ENCODE data around the gene MCRIP1.

MCRIP1 gene

DNA sequence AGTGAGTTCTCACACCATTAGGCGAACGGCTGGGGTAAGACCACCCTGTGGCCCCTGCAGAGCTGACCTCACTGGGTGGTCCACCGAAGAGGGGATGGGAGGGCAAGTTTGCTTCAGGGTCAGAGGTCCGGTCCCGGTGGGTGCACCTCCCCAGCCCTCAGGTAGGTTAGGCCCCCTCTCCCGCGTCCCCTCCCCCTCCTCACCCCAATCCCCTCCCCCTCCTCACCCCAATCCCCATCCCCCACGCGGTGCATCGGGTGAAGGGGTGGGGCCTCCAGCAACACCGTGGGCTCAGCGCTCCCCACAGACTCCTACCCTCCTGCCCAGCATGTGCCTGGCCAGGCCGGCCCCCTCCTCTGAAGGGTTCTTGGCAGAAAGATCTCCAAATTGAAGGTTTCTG is 13.4 kb downstream of the MCRIP1 start:
- Histone ChIP-seq H3K9me3 (ENCODE audit: insufficient read depth, low read length) (no peaks in the 10 kb centered on the region), H2AFZ (ENCODE audit: low read depth, low read length) (no peak overlapping the region), H3K27ac (ENCODE audit: low read length) (no peak overlapping the region), H3K4me2 (ENCODE audit: low read length) (no peak overlapping the region), H3K4me3 (ENCODE audit: low read length) (no peak overlapping the region), H4K20me1 (ENCODE audit: insufficient read depth, low read length) (no peaks in the 10 kb centered on the region), H3K27me3 (ENCODE audit: low read depth, low read length) (no peaks in the 10 kb centered on the region), H3K79me2 (ENCODE audit: low read length) (no peaks in the 10 kb centered on the region), H3K9ac (ENCODE audit: low read length) (no peak overlapping the region), H3K36me3 (replicated peaks; ENCODE audit: low read depth, low read length) (no peaks in the 10 kb centered on the region), H3K4me1 (ENCODE audit: low read length) (no peaks in the 10 kb centered on the region)
- TF ChIP-seq, protein P1, sequence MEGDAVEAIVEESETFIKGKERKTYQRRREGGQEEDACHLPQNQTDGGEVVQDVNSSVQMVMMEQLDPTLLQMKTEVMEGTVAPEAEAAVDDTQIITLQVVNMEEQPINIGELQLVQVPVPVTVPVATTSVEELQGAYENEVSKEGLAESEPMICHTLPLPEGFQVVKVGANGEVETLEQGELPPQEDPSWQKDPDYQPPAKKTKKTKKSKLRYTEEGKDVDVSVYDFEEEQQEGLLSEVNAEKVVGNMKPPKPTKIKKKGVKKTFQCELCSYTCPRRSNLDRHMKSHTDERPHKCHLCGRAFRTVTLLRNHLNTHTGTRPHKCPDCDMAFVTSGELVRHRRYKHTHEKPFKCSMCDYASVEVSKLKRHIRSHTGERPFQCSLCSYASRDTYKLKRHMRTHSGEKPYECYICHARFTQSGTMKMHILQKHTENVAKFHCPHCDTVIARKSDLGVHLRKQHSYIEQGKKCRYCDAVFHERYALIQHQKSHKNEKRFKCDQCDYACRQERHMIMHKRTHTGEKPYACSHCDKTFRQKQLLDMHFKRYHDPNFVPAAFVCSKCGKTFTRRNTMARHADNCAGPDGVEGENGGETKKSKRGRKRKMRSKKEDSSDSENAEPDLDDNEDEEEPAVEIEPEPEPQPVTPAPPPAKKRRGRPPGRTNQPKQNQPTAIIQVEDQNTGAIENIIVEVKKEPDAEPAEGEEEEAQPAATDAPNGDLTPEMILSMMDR (IDR thresholded peaks at IDR 0.05; ENCODE audit: low read depth, low read length): no peak
- TF ChIP-seq EZH2phosphoT487 (IDR thresholded peaks at IDR 0.05; ENCODE audit: low read depth): no peak

DNA sequence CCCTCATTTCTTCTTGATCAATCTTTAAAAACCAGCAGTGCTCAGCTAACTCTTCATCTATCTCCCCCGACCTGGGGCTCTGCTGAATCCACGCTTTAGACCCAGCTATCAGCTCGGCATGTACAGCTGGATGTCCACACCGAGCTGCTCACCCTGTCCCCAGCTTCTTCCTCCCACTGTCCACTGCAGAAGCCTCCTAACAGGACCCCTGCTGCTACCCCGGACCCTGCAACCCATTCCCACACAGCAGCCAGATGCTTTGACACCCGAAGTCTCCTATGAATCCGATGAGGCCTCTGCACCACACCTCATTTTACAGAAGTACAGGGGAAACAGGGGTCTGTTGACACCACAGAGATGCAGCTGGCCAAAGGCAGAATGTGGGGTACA is 15.3 kb downstream of the MCRIP1 start:
- no peaks in the 10 kb centered on the region for H3K79me2 ChIP-seq (ENCODE audit: low read length)
- no peak overlapping the region for H2AFZ ChIP-seq (ENCODE audit: low read depth, low read length)
- H3K4me1 ChIP-seq (ENCODE audit: low read length): no peaks in the 10 kb centered on the region

DNA sequence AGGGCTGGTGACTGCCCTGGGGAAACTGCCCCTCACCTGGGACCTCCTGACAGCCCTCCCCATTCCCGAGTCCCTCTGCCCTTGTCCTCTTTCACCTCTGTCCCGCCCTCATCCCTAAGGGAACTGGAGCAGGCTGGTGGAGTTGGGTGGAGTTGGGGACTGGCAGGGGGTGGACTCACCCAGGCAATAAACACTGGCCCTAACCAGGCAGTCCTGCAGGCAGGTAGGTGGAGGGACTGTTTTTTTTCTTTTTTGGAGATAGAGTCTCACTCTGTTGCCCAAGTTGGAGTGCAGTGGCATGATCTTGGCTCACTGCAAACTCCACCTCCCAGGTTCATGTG is 17.5 kb downstream of the MCRIP1 start:
- H4K20me1 ChIP-seq (ENCODE audit: insufficient read depth, low read length): no peaks in the 10 kb centered on the region
- no peaks in the 10 kb centered on the region for H3K36me3 ChIP-seq (replicated peaks; ENCODE audit: low read depth, low read length)
- H3K9ac ChIP-seq (ENCODE audit: low read length): no peak overlapping the region
- H3K4me3 ChIP-seq (ENCODE audit: low read length): no peak overlapping the region
- no peaks in the 10 kb centered on the region for H3K27me3 ChIP-seq (ENCODE audit: low read depth, low read length)
- H3K27ac ChIP-seq (ENCODE audit: low read length): no peak overlapping the region
- no peaks in the 10 kb centered on the region for H3K79me2 ChIP-seq (ENCODE audit: low read length)
- TF ChIP-seq, protein P1 (IDR thresholded peaks at IDR 0.05; ENCODE audit: low read depth, low read length): no peak
- no peak for TF ChIP-seq EZH2phosphoT487 (IDR thresholded peaks at IDR 0.05; ENCODE audit: low read depth)
- no peaks in the 10 kb centered on the region for H3K9me3 ChIP-seq (ENCODE audit: insufficient read depth, low read length)
- H3K4me1 ChIP-seq (ENCODE audit: low read length): no peaks in the 10 kb centered on the region
- no peak overlapping the region for H2AFZ ChIP-seq (ENCODE audit: low read depth, low read length)
- no peak overlapping the region for H3K4me2 ChIP-seq (ENCODE audit: low read length)

More for the DNA sequence above, 15.3 kb downstream of the MCRIP1 start:
- Histone ChIP-seq H3K9me3 (ENCODE audit: insufficient read depth, low read length) (no peaks in the 10 kb centered on the region), H3K27me3 (ENCODE audit: low read depth, low read length) (no peaks in the 10 kb centered on the region), H3K36me3 (replicated peaks; ENCODE audit: low read depth, low read length) (no peaks in the 10 kb centered on the region), H3K4me2 (ENCODE audit: low read length) (no peak overlapping the region), H4K20me1 (ENCODE audit: insufficient read depth, low read length) (no peaks in the 10 kb centered on the region), H3K27ac (ENCODE audit: low read length) (no peak overlapping the region), H3K9ac (ENCODE audit: low read length) (no peak overlapping the region), H3K4me3 (ENCODE audit: low read length) (no peak overlapping the region)
- no peak for TF ChIP-seq EZH2phosphoT487 (IDR thresholded peaks at IDR 0.05; ENCODE audit: low read depth)
- TF ChIP-seq, protein P1 (IDR thresholded peaks at IDR 0.05; ENCODE audit: low read depth, low read length): no peak

DNA sequence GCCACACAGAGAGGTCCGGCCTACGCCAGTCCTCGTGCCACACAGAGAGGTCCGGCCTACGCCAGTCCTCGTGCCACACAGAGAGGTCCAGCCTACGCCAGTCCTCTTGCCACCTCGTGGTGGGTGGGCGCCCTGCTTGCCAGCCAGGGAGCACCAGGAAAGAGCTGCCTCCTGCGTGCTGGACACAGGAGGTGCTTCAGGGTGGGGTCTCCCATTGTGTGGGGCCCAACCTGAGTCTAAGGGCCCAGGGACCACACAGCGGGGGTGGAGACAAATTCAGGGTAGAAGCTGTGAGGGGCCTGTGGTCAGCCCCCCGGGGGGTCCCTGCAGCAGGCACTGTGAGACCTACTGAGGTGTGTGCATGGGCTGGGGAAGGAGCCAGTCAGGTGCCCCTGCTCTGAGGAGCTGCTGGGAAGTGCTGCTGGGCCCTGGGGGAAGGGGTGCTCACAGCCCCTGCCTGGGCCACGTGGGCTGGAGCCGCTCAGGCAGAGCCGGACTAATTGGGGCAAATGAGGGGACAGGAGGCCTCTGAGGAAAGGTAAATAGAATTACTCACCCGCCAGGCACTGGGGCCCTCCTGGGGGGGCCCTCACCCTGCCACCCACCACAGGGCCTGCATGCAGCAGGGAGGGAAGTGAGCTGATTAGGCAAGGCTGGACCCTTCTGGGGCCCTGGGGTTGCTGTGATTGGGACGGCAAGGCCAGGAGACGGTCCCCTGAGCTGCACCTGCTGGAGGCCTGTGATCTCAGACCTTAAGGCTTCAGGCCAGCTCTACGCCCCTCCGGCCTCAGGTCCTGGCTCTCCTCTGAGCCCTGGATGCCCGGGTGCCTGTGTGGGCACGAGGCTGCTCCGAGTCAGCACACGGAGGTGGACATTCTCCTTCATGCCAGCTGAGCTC is 18.1 kb downstream of the MCRIP1 start:
- no peak overlapping the region for H2AFZ ChIP-seq (ENCODE audit: low read depth, low read length)

More for the DNA sequence above, 18.1 kb downstream of the MCRIP1 start:
- Histone ChIP-seq H3K36me3 (replicated peaks; ENCODE audit: low read depth, low read length) (no peaks in the 10 kb centered on the region), H3K9ac (ENCODE audit: low read length) (no peak overlapping the region), H4K20me1 (ENCODE audit: insufficient read depth, low read length) (no peaks in the 10 kb centered on the region), H3K4me1 (ENCODE audit: low read length) (no peaks in the 10 kb centered on the region), H3K27ac (ENCODE audit: low read length) (no peak overlapping the region), H3K9me3 (ENCODE audit: insufficient read depth, low read length) (no peaks in the 10 kb centered on the region), H3K79me2 (ENCODE audit: low read length) (no peaks in the 10 kb centered on the region), H3K27me3 (ENCODE audit: low read depth, low read length) (no peaks in the 10 kb centered on the region), H3K4me2 (ENCODE audit: low read length) (no peak overlapping the region), H3K4me3 (ENCODE audit: low read length) (no peak overlapping the region)
- no peak for TF ChIP-seq EZH2phosphoT487 (IDR thresholded peaks at IDR 0.05; ENCODE audit: low read depth)
- TF ChIP-seq, protein P1 (IDR thresholded peaks at IDR 0.05; ENCODE audit: low read depth, low read length): no peak

Measured in OCI-LY3 (cell line).